Thyroid gland (tissue), 4 donors: Measurements from ENCODE around the gene LDLRAD4.

Source experiments
- POLR2A ChIP-seq, 2 donors: fragments of 450-650 bp; IDR thresholded peaks; one replicate each; pipeline ENCODE4 v1.6.1; 2017; ENCODE audit warnings: antibody characterized with exemption in 2 of 2, mild to moderate bottlenecking in 2 of 2, moderate library complexity in 1 of 2
- TF ChIP-seq, protein P1 (sequence below), 6 experiments: fragments of 200-600 bp in 3 of 6; fragments of 450-650 bp in 3 of 6; sonication (generic) in 3 of 6; IDR thresholded peaks; one replicate each; pipeline ENCODE4 v1.5.1; 2016 to 2019; ENCODE audit warnings: antibody characterized with exemption in 6 of 6, mild to moderate bottlenecking in 2 of 6, inconsistent platforms in 1 of 6, moderate library complexity in 1 of 6

DNA sequence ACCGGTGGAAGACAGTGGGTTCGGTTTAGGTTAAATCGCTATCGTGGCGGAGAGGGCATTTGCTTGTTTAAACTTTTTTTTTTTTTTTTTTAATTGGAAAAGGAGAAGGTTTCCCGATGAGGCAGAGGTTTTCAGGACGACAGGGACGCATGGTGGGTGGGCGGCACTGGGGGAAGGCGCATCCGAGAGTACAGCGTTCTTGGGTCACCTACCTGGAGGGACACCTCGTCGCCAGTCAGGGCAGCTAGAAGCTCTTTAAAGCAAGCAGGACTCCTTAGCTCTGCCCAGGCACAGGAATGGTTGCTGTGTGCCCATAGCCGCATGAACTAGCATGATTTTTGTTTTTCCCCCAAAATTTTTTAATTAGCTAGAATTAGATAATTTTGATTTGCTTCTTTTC lies 437 bp downstream of the LDLRAD4 start:
- TF ChIP-seq, protein P1, sequence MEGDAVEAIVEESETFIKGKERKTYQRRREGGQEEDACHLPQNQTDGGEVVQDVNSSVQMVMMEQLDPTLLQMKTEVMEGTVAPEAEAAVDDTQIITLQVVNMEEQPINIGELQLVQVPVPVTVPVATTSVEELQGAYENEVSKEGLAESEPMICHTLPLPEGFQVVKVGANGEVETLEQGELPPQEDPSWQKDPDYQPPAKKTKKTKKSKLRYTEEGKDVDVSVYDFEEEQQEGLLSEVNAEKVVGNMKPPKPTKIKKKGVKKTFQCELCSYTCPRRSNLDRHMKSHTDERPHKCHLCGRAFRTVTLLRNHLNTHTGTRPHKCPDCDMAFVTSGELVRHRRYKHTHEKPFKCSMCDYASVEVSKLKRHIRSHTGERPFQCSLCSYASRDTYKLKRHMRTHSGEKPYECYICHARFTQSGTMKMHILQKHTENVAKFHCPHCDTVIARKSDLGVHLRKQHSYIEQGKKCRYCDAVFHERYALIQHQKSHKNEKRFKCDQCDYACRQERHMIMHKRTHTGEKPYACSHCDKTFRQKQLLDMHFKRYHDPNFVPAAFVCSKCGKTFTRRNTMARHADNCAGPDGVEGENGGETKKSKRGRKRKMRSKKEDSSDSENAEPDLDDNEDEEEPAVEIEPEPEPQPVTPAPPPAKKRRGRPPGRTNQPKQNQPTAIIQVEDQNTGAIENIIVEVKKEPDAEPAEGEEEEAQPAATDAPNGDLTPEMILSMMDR (IDR thresholded peaks at IDR 0.05), result no peak
- no peak for TF ChIP-seq POLR2A (IDR thresholded peaks at IDR 0.05)
